Gastroesophageal sphincter (tissue), 3 donors: ENCODE data around the gene ACTN4.

ENCODE experiments used
- CTCF ChIP-seq, 4 experiments: fragments of 200-600 bp in 2 of 4; fragments of 450-650 bp in 2 of 4; sonication (generic) in 1 of 4; IDR thresholded peaks; one replicate each; pipeline ENCODE4 v1.5.1; 2017 to 2019; ENCODE audit warnings: antibody characterized with exemption in 4 of 4, mild to moderate bottlenecking in 2 of 4, moderate library complexity in 2 of 4
- POLR2A ChIP-seq, 2 donors: fragments of 450-650 bp; IDR thresholded peaks; one replicate each; pipeline ENCODE4 v1.6.1; 2017; ENCODE audit warnings: antibody characterized with exemption in 2 of 2, mild to moderate bottlenecking in 2 of 2, moderate library complexity in 1 of 2

DNA sequence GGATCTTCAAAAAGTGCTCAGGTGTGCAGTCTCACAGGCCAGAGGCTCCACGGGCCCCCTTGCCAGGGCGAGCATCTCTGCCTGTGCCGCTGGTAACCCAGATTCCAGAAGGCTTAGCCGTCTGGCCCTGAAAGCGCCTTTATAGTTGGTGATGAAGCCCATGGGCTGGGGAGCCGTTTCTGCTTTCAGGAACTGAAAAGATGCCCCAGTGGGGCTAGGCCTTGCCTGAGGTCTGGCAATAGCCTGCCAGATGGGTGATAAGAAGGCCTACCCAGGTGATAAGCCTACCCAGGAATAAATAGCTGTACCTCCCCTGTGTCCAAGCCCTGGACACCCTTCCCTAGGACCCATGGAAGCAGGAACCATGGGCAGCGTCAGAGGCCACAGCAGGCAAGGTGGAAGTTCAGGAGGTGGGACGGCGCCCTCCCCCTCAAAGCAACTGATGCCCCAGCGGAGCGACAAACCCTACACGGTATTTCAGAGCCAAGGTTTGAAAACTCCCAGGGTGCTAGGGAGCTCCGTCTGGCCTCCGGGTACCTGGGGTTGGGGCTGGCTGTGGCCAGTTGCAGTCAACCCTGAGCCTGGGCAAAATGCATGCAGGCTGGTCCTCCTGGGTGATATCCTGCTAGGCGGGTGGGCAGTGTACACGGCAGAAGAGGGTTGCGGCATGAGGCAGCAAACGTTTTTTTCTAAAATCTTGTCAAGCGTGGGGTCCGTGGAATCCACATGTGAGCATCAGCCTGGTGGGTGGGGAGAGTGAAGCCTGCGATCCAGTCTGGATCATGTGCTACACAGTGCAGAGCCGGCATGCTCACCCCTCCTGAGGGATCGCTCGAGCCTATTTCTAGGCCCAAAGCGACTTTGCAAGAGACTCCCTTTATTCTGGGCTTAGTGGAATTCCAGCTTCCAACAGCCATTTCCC lies 45.3 kb downstream of the ACTN4 start:
- TF ChIP-seq CTCF (IDR thresholded peaks at IDR 0.05) (no peak), POLR2A (IDR thresholded peaks at IDR 0.05) (no peak)
